H1 (cell line): ENCODE results near the gene FAM219A. TPM values are rescaled to one million over a fixed set of nuclear protein-coding genes. Genes with fewer than 3 reads are reported as not detected.

Experiments
- CTCF ChIA-PET: fragments of 300-600 bp; sonication (Branson Sonifier 250); formaldehyde crosslinking; loops from one replicate; lab custom pipeline; 2021; ENCODE audit not compliant: partially characterized antibody; lab: Charles Lee
- POLR2A ChIA-PET: fragments of 300-600 bp; sonication (Branson Sonifier 250); formaldehyde crosslinking; loops from one replicate; lab custom pipeline; 2021; ENCODE audit warnings: inconsistent platforms; ENCODE audit not compliant: partially characterized antibody; lab: Charles Lee
- DNase-seq, 2 experiments: peaks; one replicate each; pipeline versions ENCODE4 v3.0.0 to v3.0.0-alpha.2; 2010 to 2022; ENCODE audit warnings: low spot score in 2 of 2, low read depth in 1 of 2, mixed read lengths in 1 of 2
- FAIRE-seq: peaks from 2 replicates; lab custom pipeline; 2011; peaks lifted over from hg19 to GRCh38; lab: Jason Lieb, UNC
- H2AFZ ChIP-seq: 2 replicates; pipeline ENCODE4 v1.8.1; 2012; ENCODE audit warnings: low read length, inconsistent platforms
- H2AK5ac ChIP-seq: 2 replicates; pipeline ENCODE4 v1.6.1; 2013; ENCODE audit warnings: low read depth, low read length
- H2BK120ac ChIP-seq: replicated peaks from 2 replicates; pipeline ENCODE3; 2013; ENCODE audit warnings: low read depth, low read length, inconsistent platforms
- H2BK12ac ChIP-seq: 2 replicates; pipeline ENCODE4 v1.6.1; 2013; ENCODE audit warnings: low read depth, low read length
- H2BK15ac ChIP-seq: 2 replicates; pipeline ENCODE4 v1.6.1; 2013; ENCODE audit warnings: low read length
- H2BK20ac ChIP-seq: 2 replicates; pipeline ENCODE4 v1.6.1; 2013; ENCODE audit warnings: low read length
- H2BK5ac ChIP-seq: 2 replicates; pipeline ENCODE4 v1.6.1; 2013; ENCODE audit warnings: low read depth, low read length
- H3K14ac ChIP-seq: 2 replicates; pipeline ENCODE4 v1.6.1; 2013; ENCODE audit warnings: inconsistent platforms; ENCODE audit not compliant: insufficient read length
- H3K18ac ChIP-seq: 2 replicates; pipeline ENCODE4 v1.6.1; 2013; ENCODE audit warnings: low read length; ENCODE audit errors: extremely low read depth
- H3K23ac ChIP-seq: 2 replicates; pipeline ENCODE4 v1.6.1; 2013; ENCODE audit warnings: inconsistent platforms; ENCODE audit not compliant: insufficient read length
- H3K23me2 ChIP-seq: 2 replicates; pipeline ENCODE4 v1.6.1; 2013; ENCODE audit warnings: low read depth, low read length
- H3K27ac ChIP-seq: 2 replicates; pipeline ENCODE4 v1.6.1; 2011; ENCODE audit warnings: low read depth, low read length, inconsistent platforms
- H3K27me3 ChIP-seq, 4 experiments: replicated peaks in 1 of 4; 1 replicate in 1 of 4; 2 replicates in 3 of 4; pipeline versions ENCODE4 v1.6.1 to v1.8.1; 2011 to 2013; ENCODE audit warnings: low read length in 3 of 4, mild to moderate bottlenecking in 3 of 4, inconsistent platforms in 2 of 4, mixed read lengths in 2 of 4, moderate library complexity in 1 of 4; ENCODE audit not compliant: control insufficient read depth in 3 of 4, insufficient read depth in 3 of 4; ENCODE audit errors: extremely low read depth in 1 of 4
- H3K36me3 ChIP-seq, 4 experiments: 2 replicates each; pipeline versions ENCODE4 v1.6.1 to v1.8.1; 2011 to 2013; ENCODE audit warnings: mild to moderate bottlenecking in 4 of 4, low read length in 3 of 4, moderate library complexity in 2 of 4, control low read depth in 1 of 4, inconsistent platforms in 1 of 4; ENCODE audit not compliant: insufficient read depth in 4 of 4, control insufficient read depth in 2 of 4
- H3K4ac ChIP-seq: replicated peaks from 2 replicates; pipeline ENCODE3; 2013; ENCODE audit warnings: low read length, low read depth, mixed read lengths, inconsistent platforms; ENCODE audit not compliant: insufficient read length
- H3K4me1 ChIP-seq, 4 experiments: replicated peaks in 1 of 4; 1 replicate in 1 of 4; 2 replicates in 3 of 4; pipeline versions ENCODE4 v1.6.1 to v1.8.1; 2011 to 2013; ENCODE audit warnings: low read length in 3 of 4, inconsistent platforms in 2 of 4, mixed read lengths in 1 of 4; ENCODE audit not compliant: insufficient read depth in 4 of 4, control insufficient read depth in 3 of 4
- H3K4me2 ChIP-seq, 2 experiments: 2 replicates each; pipeline versions ENCODE4 v1.6.1 to v1.8.1; 2011 to 2013; ENCODE audit warnings: low read depth in 2 of 2, low read length in 2 of 2, control low read depth in 1 of 2, inconsistent platforms in 1 of 2, mild to moderate bottlenecking in 1 of 2; ENCODE audit not compliant: insufficient read depth in 1 of 2
- H3K4me3 ChIP-seq, 4 experiments: fragments of 200-600, 300-600 bp in 1 of 4; sonication (generic), shearing (Covaris generic), sonication (Bioruptor Twin) in 1 of 4; 2 replicates each; pipeline versions ENCODE4 v1.5.1 to v1.8.1; 2011 to 2016; ENCODE audit warnings: low read length in 4 of 4, low read depth in 3 of 4, control low read depth in 2 of 4, inconsistent platforms in 2 of 4, mild to moderate bottlenecking in 2 of 4, mixed read lengths in 1 of 4, moderate library complexity in 1 of 4; ENCODE audit not compliant: insufficient read depth in 2 of 4; ENCODE audit errors: extremely low read depth in 1 of 4
- H3K56ac ChIP-seq: replicated peaks from 2 replicates; pipeline ENCODE3; 2013; ENCODE audit warnings: low read depth, mild to moderate bottlenecking, mixed read lengths, low read length, inconsistent platforms; ENCODE audit not compliant: insufficient read length
- H3K79me1 ChIP-seq: 2 replicates; pipeline ENCODE4 v1.6.1; 2013; ENCODE audit warnings: low read depth, low read length, control low read depth
- H3K79me2 ChIP-seq, 2 experiments: 2 replicates each; pipeline versions ENCODE4 v1.6.1 to v1.8.1; 2012 to 2013; ENCODE audit warnings: low read length in 2 of 2, mild to moderate bottlenecking in 2 of 2, inconsistent platforms in 1 of 2; ENCODE audit not compliant: insufficient read depth in 2 of 2, control insufficient read depth in 1 of 2
- H3K9ac ChIP-seq, 4 experiments: replicated peaks in 1 of 4; 1 replicate in 1 of 4; 2 replicates in 3 of 4; pipeline versions ENCODE4 v1.6.1 to v1.8.1; 2011 to 2013; ENCODE audit warnings: low read depth in 3 of 4, low read length in 3 of 4, control low read depth in 2 of 4, mild to moderate bottlenecking in 2 of 4, moderate library complexity in 2 of 4, inconsistent platforms in 1 of 4; ENCODE audit errors: extremely low read depth in 1 of 4
- H3K9me3 ChIP-seq, 2 experiments: 2 replicates each; pipeline versions ENCODE4 v1.6.1 to v1.8.1; 2012 to 2013; ENCODE audit warnings: mild to moderate bottlenecking in 2 of 2, moderate library complexity in 2 of 2, control low read depth in 1 of 2, inconsistent platforms in 1 of 2, low read depth in 1 of 2, low read length in 1 of 2, mixed read lengths in 1 of 2; ENCODE audit not compliant: insufficient read depth in 2 of 2
- H4K20me1 ChIP-seq, 2 experiments: replicated peaks in 1 of 2; 2 replicates each; pipeline versions ENCODE3 to v1.8.1; 2011 to 2013; ENCODE audit warnings: inconsistent platforms in 2 of 2, low read length in 2 of 2, mild to moderate bottlenecking in 1 of 2; ENCODE audit not compliant: insufficient read depth in 2 of 2, control insufficient read depth in 1 of 2
- H4K5ac ChIP-seq: 2 replicates; pipeline ENCODE4 v1.6.1; 2013; ENCODE audit warnings: low read length, low read depth, mixed read lengths, inconsistent platforms; ENCODE audit not compliant: insufficient read length
- H4K8ac ChIP-seq: 2 replicates; pipeline ENCODE4 v1.8.0; 2013; ENCODE audit warnings: mild to moderate bottlenecking, moderate library complexity, low read length, inconsistent platforms; ENCODE audit not compliant: insufficient read depth; ENCODE audit errors: extremely low read depth
- H4K91ac ChIP-seq: replicated peaks from 2 replicates; pipeline ENCODE3; 2013; ENCODE audit warnings: low read length, mixed read lengths, inconsistent platforms; ENCODE audit not compliant: insufficient read length
- CREB1 ChIP-seq: IDR thresholded peaks from 2 replicates; pipeline ENCODE4 v1.6.1; 2012; ENCODE audit warnings: inconsistent platforms
- CTBP2 ChIP-seq: IDR thresholded peaks from 2 replicates; pipeline ENCODE4 v1.7.0; 2011; ENCODE audit warnings: borderline replicate concordance, mild to moderate bottlenecking, moderate library complexity, mixed read lengths, low read length; ENCODE audit not compliant: insufficient read depth, insufficient read length
- WGBS, 2 experiments: shearing (Covaris generic) in 1 of 2; methylation state at CpG; one replicate each; pipeline versions ENCODE4 v1.1.6 to v1.1.7; 2013 to 2015; ENCODE audit warnings: low lambda C conversion rate in 2 of 2, mixed read lengths in 2 of 2, inconsistent platforms in 1 of 2, low coverage in 1 of 2, missing lambda C conversion rate in 1 of 2; ENCODE audit not compliant: insufficient replicate concordance in 2 of 2, insufficient coverage in 1 of 2, insufficient read length in 1 of 2; ENCODE audit errors: extremely low coverage in 1 of 2, missing lambda C conversion rate in 1 of 2; 5-methylcytosine and 5-hydroxymethylcytosine counted together
- polyA plus RNA-seq, 7 experiments: library from polyadenylated mRNA; depleted of rRNA in 3 of 7; stranded (reverse) in 5 of 7; unstranded in 2 of 7; fragments of >200 nt in 5 of 7; fragments of 200-250 nt in 2 of 7; gene quantifications; 1 replicate in 5 of 7; 2 replicates in 1 of 7; 4 replicates in 1 of 7; pipeline versions ENCODE4 v1.2.1 to v1.2.3, GENCODE V29; 2011 to 2013; ENCODE audit warnings: missing spikeins in 2 of 7, mixed read lengths in 2 of 7
- total RNA-seq: library from RNA; stranded (reverse); fragmentation: NEBNext Ultra II Directional; extraction: Animal tissue kit (Norgen Biotek cat#: 25700); gene quantifications from 2 replicates; pipeline ENCODE4 v1.2.1, GENCODE V29; 2021

Gene FAM219A
- total and polyA plus RNA-seq, 2 of the 8 experiments (the other 6 are each of a cell fraction or from before 2014, with no cell fraction given) = 7.7 to 10.4 TPM

- H3K23ac ChIP-seq = no peak overlapping the region
- no peak overlapping the region for H4K8ac ChIP-seq
- no peaks in the 10 kb centered on the region; the same call in 1 of the 2 replicates for H3K23me2 ChIP-seq
- ChIA-PET POLR2A (interaction anchor here (0.6 kb wide), 1 partner anchor 472 kb away, joined by 3 read pairs; no protein-coding TSS in a partner anchor), CTCF (interaction anchor here (0.9 to 2.0 kb wide), 7 partner anchors 8 to 126 kb away, joined by 3 to 5 read pairs (median 3); no protein-coding TSS in a partner anchor)
- no peak overlapping the region for H2BK12ac ChIP-seq
- 75% methylated on average over 1 of the region's 1 CpG; no CpG with 5 or more reads in 1 of the 2 experiments for WGBS, 2 experiments
- no peak overlapping the region for H2BK15ac ChIP-seq
- H3K27ac ChIP-seq = no peak overlapping the region
- H3K14ac ChIP-seq = no peak overlapping the region
- no peak overlapping the region for H4K5ac ChIP-seq
- no peaks in the 10 kb centered on the region for H3K4me1 ChIP-seq
- no peak overlapping the region for H2AFZ ChIP-seq
- no peaks in the 10 kb centered on the region; a peak in 1 of 7 replicates for H3K27me3 ChIP-seq
- no peak overlapping the region for H3K9ac ChIP-seq
- no peaks in the 10 kb centered on the region for H3K79me1 ChIP-seq
- H3K4me2 ChIP-seq = no peak overlapping the region
- no peaks in the 10 kb centered on the region for H4K20me1 ChIP-seq
- no peak overlapping the region for H3K18ac ChIP-seq
- H3K56ac ChIP-seq = no peak overlapping the region
- no peak overlapping the region for H2BK120ac ChIP-seq
- H3K4me3 ChIP-seq = no peak overlapping the region
- no peak overlapping the region for H4K91ac ChIP-seq
- FAIRE-seq (no peak), DNase-seq (no peak)
- H3K79me2 ChIP-seq = no peaks in the 10 kb centered on the region
- TF ChIP-seq CTBP2 (no peak), CREB1 (no peak)
- TF ChIP-seq, all 59 proteins: peak for 0
- Histone ChIP-seq H3K9me3 (peaks cover 0 to under 1% of the 10 kb centered on the region in 2 experiments; a peak in 1 of 4 replicates), H3K4ac (no peak overlapping the region), H2AK5ac (no peak overlapping the region), H2BK5ac (no peak overlapping the region), H2BK20ac (no peak overlapping the region), H3K36me3 (no peaks in the 10 kb centered on the region)
These were observed 19.2 kb upstream of the FAM219A start for GRCh38 chr9:34477541-34477940.
